ENCODE measurements around the gene FOXO3.
"Not testable (repeated sequence)": the region's sequence is repeated elsewhere in the genome, so short reads cannot be mapped to it uniquely, and the experiment has no call there.

Gene FOXO3

DNA sequence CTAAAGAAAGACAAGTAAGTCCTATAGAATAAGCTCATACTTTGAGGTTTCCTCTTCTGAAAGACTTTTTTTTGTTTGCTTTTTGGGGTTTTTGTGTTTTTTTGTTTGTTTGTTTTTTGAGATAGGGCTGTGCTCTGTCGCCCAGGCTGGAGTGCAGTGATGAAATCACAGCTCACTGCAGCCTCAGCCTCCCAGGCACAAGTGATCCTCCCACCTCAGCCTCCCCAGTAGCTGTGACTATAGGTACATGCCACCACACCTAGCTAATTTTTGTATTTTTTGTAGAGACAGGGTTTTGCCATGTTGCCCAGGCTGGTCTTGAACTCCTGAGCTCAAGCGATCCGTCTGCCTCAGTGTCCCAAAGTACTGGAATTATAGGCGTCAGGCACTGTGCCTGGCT lies 98.1 kb downstream of the FOXO3 start:
- DNase-seq (ENCODE audit: low read depth in 2 of 2), result not testable (repeated sequence)

DNA sequence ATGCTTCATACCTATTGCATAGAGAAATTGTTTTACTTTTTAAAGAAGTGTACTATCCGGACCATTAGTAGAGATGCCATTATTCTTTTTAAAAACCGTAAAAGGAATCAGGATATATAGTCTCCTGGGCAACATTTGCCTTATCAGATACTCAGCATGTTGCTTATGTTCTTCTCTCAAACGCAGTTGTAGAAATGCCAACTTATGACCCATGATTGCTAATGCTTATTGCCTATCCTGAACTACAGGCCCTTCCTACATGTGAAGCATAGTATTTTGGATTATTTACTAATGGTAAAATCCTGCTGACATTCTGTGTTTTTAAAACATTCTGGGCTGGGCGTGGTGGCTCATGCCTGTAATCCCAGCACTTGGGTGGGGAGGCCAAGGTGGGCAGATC lies 99.5 kb downstream of the FOXO3 start:
- DNase-seq (ENCODE audit: low read depth in 2 of 2), result no peak

DNA sequence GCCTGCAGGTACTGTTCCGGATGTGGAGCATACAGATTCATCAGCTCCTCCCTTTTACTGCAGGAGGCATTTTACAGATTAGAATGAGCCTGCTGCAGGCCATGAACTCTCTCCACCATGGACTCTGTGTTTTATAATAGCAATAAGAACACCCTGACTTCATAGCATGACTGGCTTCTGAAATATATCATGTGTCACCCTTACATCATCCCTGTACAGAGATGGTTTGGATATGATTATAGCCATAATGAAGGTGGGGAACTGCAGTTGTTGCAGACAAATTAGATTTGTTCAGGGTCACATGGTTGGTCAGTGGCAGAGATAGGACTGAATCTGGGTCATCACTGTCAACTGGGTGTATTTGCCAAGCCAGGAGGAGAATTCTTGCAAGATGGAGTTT lies 100.7 kb downstream of the FOXO3 start:
- DNase-seq (ENCODE audit: low read depth in 2 of 2), result no peak

DNA sequence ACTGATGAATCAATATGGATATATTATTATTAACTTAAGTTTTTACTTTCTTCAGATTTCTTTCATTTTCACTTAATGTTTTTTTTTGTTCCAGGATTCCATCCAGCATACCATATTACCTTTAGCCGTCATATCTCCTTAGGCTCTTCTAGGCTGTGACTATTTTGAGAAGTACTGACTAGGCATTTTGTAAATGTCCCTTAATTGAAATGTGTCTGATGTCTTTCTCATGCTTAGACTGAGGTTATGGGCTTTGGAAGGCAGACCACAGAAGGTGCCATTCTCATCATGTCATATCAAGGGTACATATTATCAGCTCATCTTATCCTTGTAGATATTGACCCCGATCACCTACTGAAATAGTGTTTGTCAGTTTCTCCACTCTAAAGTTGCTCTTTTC lies 101.3 kb downstream of the FOXO3 start:
- no peak for DNase-seq (ENCODE audit: low read depth in 2 of 2)

DNA sequence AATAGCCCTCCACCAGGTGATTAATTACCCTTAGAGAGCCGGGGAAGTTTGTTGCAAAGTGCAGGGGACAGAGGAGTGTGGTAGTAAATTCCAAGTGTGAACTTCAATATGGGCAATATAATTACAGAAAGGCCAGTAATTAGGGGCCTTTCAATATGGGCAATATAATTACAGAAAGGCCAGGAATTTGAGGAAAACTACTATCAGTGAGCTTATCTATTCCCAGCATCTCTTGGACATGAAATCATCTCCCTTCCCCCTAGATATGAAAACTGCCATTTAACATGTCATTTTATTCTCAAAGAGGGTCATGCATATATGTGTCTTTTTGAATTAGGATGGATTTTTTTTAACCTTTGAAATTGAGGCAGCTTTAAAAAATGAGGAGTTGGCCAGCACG lies 102.0 kb downstream of the FOXO3 start:
- DNase-seq (ENCODE audit: low read depth in 2 of 2), result no peak

DNA sequence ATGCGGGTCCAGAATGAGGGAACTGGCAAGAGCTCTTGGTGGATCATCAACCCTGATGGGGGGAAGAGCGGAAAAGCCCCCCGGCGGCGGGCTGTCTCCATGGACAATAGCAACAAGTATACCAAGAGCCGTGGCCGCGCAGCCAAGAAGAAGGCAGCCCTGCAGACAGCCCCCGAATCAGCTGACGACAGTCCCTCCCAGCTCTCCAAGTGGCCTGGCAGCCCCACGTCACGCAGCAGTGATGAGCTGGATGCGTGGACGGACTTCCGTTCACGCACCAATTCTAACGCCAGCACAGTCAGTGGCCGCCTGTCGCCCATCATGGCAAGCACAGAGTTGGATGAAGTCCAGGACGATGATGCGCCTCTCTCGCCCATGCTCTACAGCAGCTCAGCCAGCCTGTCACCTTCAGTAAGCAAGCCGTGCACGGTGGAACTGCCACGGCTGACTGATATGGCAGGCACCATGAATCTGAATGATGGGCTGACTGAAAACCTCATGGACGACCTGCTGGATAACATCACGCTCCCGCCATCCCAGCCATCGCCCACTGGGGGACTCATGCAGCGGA lies 102.9 kb downstream of the FOXO3 start:
- not testable (repeated sequence) for DNase-seq (ENCODE audit: low read depth in 2 of 2)

DNA sequence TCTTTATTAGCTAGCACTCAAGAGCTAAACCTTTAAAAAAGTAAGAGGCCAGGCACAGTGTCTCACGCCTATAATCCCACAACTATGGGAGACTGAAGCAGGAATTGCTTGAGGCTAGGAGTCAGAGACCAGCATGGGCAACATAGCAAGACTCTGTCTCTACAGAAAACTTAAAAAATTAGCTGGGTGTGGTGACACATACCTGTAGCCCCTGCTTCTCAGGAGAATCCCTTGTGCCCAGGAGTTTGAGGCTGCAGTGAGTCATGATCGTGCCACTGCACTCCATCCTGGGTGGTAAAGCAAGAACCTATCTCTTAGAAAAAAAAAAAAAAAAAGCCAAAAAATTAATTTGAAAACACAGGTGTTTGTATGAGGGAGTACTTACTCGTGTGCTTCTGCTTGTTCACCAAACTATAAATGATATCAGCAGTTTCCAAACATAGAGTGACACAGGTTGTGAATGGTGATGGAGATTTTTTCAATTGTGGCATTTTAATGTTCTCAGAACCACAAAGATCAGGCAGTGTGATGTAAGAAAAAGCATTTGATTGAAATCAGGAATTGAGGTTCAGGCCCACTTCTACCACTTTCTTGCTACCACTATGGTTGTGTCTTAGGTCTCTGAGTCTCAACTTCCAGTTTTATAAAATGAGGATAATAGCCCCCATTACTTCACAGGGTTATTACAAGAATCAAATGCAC lies 104.9 kb downstream of the FOXO3 start:
- DNase-seq (ENCODE audit: low read depth in 2 of 2), result no peak

DNA sequence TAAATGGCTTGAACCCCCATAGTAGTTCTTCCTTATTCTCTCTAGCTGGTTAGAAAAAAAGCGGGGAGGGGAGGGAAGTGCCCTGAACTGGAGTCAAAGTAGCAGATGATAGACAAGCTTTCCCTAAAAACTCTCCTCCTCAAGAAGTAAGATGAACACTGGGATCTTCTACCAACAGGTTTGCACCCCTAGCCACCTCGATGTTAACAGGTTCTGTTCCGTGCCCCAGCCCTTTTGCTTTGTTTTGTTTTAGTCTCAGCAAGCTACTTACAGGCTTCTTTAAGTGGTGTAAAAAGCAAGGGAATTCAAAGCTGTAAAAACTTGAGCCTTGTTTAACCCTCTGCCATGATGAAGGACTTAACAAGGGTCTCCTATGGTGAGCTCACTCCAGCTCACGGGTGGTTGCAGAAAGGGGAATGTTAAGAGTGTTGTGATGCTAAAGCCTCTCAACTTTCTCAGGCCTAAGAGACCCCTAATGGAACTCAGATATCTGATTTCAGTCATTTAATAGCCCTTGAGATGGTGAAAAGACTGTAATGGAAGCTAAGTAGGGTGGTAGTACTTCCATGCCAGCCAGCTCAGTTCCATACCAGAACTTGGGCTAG lies 106.0 kb downstream of the FOXO3 start:
- no peak for DNase-seq (ENCODE audit: low read depth in 2 of 2)

DNA sequence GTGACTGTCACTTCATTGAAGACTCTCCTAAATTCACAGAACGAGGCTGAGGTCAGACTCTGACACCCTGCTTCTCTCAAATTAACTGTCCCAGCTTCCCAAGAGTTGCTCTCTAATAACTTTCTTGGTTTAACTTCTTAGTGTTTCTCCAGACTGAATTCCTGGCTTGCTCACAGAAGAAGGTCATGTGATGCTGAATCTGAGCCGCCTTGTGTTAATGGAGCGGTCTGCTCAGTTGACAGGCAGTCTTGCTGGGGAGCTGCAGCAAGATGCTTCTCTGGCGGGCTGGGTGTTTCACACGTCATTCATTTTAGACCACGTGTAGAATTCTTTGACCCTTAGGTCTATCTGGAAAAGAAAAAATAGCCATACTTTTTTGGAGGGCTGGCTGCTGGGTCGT lies 107.3 kb downstream of the FOXO3 start:
- no peak for DNase-seq (ENCODE audit: low read depth in 2 of 2)

DNA sequence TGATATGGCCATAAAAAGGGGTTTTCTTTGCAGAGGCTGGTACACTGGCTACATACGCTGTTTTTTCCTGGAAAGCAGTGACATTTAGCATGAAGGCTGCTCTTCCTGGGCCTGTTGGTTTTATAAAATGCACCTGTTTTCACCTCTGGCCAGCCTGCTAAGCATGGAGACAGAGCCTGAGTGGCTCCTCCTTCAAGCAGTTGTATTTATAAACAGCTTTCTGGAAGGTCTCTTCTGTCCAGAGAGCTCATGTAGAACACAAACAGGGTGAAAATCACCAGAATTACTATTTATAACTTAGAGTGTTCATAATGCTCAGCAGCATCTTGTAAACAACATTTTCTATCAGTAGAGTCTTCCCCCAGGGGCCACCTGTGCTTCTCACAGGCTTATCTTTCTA lies 109.0 kb downstream of the FOXO3 start:
- no peak for DNase-seq (ENCODE audit: low read depth in 2 of 2)

DNA sequence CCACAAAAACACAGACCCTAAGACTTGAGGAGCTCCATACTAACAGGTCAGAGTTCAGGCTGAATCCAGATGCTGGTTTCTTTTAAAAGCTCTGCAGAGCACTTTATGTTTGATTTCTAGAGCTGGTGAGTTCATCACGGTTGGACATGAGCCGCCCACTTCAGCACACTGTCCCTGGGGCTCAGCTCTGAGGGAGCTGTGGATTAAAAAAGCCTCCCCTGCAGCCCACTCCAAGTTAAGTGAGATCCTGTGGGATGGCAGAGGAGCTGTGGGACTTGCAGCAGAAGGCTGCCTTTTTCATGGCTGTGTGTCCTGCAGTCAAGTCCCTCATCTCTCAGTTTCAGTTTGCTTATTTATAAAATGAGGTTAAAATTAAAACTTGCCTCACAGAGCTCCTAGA lies 110.5 kb downstream of the FOXO3 start:
- DNase-seq (ENCODE audit: low read depth in 2 of 2), result no peak

DNA sequence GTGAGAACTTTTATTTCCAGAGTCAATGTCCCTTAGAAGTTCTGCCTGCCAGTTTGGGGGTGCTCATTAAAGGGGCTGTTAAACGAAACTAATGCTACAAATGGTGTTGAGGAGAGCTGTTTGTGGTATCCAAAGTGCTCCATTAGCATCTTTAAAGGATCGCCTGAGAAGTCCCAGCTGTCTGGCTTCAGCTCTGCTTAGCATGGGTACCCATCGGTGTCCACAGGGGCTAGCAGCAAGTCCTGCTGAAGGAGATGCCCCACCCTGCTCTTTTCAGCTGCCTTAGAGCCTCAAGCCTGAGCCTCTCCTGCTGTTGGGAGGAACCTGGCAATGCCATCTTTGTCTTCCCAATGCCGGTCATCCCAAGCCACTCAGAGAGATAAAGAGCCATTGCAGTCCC lies 111.1 kb downstream of the FOXO3 start:
- no peak for DNase-seq (ENCODE audit: low read depth in 2 of 2)

DNA sequence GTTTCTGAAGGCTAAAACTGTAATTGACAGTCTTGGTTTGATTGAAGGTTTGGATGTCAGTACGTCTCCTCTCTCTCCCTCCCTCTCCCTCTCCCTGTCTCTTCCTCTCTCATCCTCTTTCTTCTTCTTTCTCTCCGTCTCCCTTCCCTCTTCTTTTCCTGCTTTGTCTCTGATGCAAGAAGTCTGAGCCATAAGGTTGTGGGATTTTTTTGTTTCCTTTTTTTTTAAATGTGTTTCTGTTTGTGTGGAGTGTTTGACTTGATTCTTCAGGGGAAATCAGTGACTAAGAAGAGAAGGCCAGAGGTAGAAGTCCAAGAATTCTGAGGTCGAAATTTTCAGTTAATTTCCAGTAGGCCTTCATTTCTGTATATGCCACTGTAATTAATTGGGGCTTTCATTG lies 111.9 kb downstream of the FOXO3 start:
- no peak for DNase-seq (ENCODE audit: low read depth in 2 of 2)

DNA sequence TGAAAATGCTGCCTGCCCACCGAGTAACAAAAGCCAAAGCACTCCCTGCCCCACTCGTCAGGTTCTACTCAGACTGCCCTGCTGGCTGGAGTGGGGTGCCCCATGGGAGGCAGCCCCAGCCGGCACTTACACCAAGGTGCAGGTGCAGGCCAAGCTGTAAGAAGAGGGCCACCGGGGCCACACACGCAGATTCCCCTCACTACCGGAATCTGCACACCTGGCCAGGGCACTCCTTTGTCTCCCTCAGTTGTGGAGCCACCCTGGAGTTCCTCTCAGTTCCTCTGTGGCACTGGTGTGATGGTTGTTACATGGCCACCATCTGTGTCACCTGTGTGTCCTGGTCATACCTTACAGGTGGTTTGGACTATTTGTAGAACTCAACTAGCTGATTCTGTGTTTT lies 112.4 kb downstream of the FOXO3 start:
- DNase-seq (ENCODE audit: low read depth in 2 of 2), result no peak

DNA sequence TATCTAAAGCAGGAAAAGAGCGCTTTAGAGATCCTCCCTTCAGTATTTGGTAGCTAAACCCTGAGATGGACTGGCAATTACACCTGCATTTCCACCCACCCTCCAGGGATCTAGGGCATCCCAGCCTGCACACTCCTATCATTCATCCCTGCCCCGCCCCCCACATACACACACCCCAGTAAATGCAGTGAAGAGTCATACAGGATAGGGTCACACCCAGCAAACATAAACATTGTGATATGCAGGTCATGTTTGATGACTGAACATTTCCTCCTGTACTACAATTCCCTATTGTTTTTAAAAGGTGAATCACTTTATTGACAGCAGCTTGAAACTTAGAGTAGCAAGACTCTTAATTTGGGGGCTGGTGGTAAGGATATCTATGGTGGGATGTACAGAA lies 112.9 kb downstream of the FOXO3 start:
- DNase-seq (ENCODE audit: low read depth in 2 of 2), result no peak

DNA sequence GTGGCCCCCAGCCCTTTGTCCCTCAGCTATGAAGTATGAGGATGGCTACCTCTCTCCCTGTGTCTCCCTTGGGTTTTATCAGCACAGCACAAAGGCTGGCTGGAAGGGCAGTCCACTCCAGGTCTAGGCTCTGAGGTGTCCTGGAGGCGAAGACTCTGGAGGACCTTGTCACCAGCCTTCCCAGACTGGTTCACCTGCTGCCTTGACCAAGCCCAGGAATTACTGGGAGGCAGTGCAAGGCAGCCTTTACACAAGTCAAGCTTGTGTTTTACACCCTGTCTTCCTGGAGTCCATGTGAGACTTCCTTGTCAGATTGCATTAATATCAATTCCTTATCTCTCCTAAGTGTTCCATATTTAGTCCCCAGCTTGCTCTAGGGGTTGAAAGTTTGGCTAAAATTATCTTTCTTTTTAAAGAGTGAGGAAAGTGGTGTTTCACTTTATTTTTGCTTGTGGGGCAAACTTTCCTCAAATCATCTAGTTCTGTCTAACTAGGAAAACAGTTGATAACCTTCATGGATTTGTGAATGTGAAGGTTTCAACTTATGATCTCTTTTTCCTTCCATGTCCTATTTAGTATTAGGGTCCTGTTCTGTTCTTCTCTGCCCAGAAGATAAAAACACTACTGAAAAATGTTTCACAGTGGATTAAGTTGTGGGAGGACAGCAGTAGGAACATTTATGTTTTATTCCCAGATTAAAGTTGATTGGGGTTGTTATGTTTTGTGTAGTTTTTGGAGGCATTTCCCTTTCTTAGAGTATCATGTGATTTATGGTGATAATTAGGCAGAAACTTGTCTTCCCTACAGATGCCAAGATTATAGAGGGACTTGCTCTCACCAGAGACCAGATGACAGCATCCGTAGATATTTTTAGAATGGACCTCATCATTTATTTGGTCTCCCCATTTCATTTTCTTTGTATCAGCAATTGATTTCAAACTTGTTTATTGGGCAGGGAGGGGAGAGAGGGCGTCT lies 114.8 kb downstream of the FOXO3 start:
- no peak for DNase-seq (ENCODE audit: low read depth in 2 of 2)

DNA sequence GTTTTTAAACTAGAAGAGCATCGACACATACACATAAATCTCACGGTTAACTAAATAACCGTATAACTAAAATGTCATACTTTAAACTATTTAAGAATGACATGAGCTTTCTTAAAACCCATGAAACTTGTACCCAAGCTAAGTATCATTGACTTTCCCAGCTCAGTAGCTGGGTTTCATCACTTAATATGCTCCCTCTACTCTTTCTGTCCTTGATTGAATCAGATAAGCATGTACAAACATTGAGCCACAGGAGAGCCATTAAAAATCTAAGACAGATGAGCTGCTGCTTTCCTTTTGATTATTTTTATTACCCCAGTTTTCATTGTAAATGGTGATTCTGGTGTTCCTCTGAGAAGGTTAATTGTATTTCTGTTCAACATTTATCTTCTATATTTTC lies 115.8 kb downstream of the FOXO3 start:
- no peak for DNase-seq (ENCODE audit: low read depth in 2 of 2)

DNA sequence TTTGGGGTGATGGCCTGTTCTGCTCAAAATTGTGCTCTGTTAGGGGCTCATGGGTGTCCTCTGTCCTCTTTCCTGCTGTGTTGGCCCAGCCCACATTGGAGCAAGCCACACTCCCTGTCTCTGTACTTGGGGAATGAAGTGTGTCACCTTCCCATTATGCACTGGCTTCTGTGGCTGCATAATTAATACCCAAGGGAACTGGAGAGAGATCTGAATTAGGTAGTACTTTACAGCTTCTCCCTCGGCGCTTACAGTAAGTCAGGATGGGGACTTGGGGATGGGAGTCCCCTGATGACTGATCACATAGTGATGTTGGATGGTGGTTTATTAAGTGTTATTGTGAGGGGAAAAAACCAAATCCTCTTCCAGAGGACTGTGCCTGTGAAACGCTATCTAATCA lies 116.6 kb downstream of the FOXO3 start:
- DNase-seq (ENCODE audit: low read depth in 2 of 2), result no peak

DNA sequence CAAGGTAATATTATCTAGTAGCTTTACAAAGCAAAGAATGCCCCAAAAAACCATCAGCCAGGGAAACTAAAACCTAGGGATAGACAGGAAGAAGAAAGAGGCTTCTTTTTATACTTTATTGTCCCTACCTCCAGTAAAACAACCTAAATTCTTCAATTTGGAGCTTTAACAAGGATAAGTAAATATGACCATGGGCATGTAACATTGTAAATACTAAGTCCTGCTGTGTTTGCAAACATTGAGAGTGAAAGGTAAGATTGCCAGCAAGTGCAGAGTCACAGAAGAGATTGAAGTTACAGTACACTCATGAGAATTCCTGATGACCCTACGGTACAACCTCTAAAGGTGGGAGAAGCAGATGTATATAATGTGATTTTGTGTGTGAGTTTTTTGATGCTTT lies 117.2 kb downstream of the FOXO3 start:
- DNase-seq (ENCODE audit: low read depth in 2 of 2), result no peak

DNA sequence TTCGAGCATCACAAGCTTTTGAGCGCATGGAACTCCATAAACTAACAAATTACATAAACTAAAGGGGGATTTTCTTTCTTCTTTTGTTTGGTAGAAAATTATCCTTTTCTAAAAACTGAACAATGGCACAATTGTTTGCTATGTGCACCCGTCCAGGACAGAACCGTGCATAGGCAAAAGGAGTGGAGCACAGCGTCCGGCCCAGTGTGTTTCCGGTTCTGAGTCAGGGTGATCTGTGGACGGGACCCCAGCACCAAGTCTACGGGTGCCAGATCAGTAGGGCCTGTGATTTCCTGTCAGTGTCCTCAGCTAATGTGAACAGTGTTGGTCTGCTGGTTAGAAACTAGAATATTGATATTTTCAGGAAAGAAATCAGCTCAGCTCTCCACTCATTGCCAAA lies 119.6 kb downstream of the FOXO3 start:
- not testable (repeated sequence) for DNase-seq (ENCODE audit: low read depth in 2 of 2)

DNA sequence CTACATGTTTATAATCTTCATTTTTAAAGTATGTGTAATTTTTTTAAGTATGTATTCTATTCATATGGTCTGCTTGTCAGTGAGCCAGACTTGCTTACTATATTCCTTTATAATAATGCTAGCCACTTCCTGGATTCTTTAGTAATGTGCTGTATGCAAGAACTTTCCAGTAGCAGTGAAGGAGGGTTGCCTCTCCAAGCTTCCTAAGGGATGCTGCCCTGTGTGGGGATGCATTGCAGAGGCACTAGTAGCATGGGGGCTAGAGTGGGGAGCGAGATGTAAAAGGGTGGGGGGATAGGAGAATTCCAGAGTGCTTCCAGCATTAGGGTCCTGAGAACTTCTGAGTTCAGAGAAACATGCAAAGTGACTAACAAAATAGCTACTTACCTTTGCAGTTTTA lies 121.0 kb downstream of the FOXO3 start:
- not testable (repeated sequence) for DNase-seq (ENCODE audit: low read depth in 2 of 2)

DNA sequence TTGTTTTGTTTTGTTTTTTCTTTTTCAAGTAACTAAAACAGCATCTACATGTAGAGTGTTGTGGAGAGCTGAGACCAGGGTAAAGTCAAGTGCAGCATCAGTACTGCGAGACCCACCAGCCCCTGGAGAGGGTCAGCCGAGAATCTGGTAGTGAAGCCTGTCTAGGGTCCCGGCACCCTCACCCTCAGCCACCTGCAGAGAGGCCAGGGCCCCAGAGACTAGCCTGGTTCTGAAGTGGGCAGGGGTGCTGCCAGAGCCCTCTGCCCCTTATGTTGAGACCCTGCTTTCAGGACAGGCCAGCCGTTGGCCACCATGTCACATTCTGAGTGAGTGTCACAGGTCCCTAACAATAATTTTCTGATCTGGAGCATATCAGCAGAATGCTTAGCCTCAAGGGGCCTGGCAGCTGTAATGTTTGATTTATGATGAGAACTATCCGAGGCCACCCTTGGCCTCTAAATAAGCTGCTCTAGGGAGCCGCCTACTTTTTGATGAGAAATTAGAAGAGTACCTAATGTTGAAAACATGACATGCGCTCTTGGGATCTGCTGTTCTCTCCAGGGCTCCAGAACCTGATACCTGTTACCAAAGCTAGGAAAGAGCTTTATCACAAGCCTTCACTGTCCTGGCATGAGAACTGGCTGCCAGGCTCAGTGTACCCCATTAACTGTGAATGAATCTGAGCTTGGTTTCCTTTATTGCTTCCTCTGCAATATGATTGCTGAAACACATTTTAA lies 121.8 kb downstream of the FOXO3 start:
- not testable (repeated sequence) for DNase-seq (ENCODE audit: low read depth in 2 of 2)
